Neural progenitor cell (in vitro differentiated cells): ENCODE results near the gene ENPP6. TPM values are rescaled to one million over a fixed set of nuclear protein-coding genes. Genes with fewer than 3 reads are reported as not detected.
"Not testable (repeated sequence)": the region's sequence is repeated elsewhere in the genome, so short reads cannot be mapped to it uniquely, and the experiment has no call there.

Experiments used
- DNase-seq: peaks from one replicate; pipeline ENCODE4 v3.0.0-alpha.2; 2016; ENCODE audit warnings: low spot score
- H2AFZ ChIP-seq: fragments of 200-600 bp; sonication (generic); replicated peaks from 2 replicates; pipeline ENCODE4 v1.6.1; 2016; ENCODE audit warnings: antibody characterized with exemption
- H3F3A ChIP-seq: fragments of 200-600 bp; sonication (generic); 2 replicates; pipeline ENCODE4 v1.6.1; 2016; ENCODE audit warnings: antibody characterized with exemption, low read depth
- H3K27ac ChIP-seq: fragments of 200-600 bp; sonication (generic); 2 replicates; pipeline ENCODE4 v1.5.1; 2016; ENCODE audit warnings: mild to moderate bottlenecking
- H3K27me3 ChIP-seq: fragments of 200-600 bp; sonication (generic); 2 replicates; pipeline ENCODE4 v1.6.1; 2016; ENCODE audit warnings: mild to moderate bottlenecking, moderate library complexity
- H3K36me3 ChIP-seq: fragments of 200-600 bp; sonication (generic); 2 replicates; pipeline ENCODE4 v1.5.1; 2016
- H3K4me1 ChIP-seq: fragments of 200-600 bp; sonication (generic); 2 replicates; pipeline ENCODE4 v1.6.1; 2016; ENCODE audit warnings: mixed run types
- H3K4me2 ChIP-seq: fragments of 200-600 bp; sonication (generic); 2 replicates; pipeline ENCODE4 v1.6.1; 2016
- H3K4me3 ChIP-seq: fragments of 200-600 bp; sonication (generic); 2 replicates; pipeline ENCODE4 v1.5.1; 2016
- H3K79me2 ChIP-seq: fragments of 200-600 bp; sonication (generic); 2 replicates; pipeline ENCODE4 v1.6.1; 2016; ENCODE audit warnings: low read depth
- H3K9ac ChIP-seq: fragments of 200-600 bp; sonication (generic); 2 replicates; pipeline ENCODE4 v1.6.1; 2016
- H3K9me3 ChIP-seq: fragments of 200-600 bp; sonication (generic); 2 replicates; pipeline ENCODE4 v1.5.1; 2016; ENCODE audit warnings: low read depth
- H4K20me1 ChIP-seq: fragments of 200-600 bp; sonication (generic); 2 replicates; pipeline ENCODE4 v1.6.1; 2016; ENCODE audit warnings: low read depth
- H3K27ac Mint-ChIP-seq: 3 replicates; pipeline ENCODE4 v1.8.0; 2021; ENCODE audit warnings: mixed read lengths
- H3K27me3 Mint-ChIP-seq: 2 replicates; pipeline ENCODE4 v1.8.0; 2022; ENCODE audit warnings: low read depth, mild to moderate bottlenecking, inconsistent platforms, moderate library complexity, mixed read lengths; ENCODE audit not compliant: insufficient read depth
- H3K36me3 Mint-ChIP-seq: 3 replicates; pipeline ENCODE4 v1.8.0; 2021; ENCODE audit warnings: mixed read lengths
- H3K4me1 Mint-ChIP-seq: 3 replicates; pipeline ENCODE4 v1.8.0; 2021; ENCODE audit warnings: mixed read lengths
- H3K4me3 Mint-ChIP-seq: 3 replicates; pipeline ENCODE4 v1.8.0; 2021; ENCODE audit warnings: mild to moderate bottlenecking, moderate library complexity, mixed read lengths
- H3K9me3 Mint-ChIP-seq: 3 replicates; pipeline ENCODE4 v1.8.0; 2020; ENCODE audit warnings: mixed read lengths
- EZH2 ChIP-seq: fragments of 200-600 bp; sonication (generic); IDR thresholded peaks from 2 replicates; pipeline ENCODE4 v1.6.1; 2017; ENCODE audit warnings: antibody characterized with exemption, mild to moderate bottlenecking, moderate library complexity
- EZH2phosphoT487 ChIP-seq: fragments of 200-600 bp; sonication (generic); IDR thresholded peaks from 2 replicates; pipeline ENCODE4 v1.6.1; 2017; ENCODE audit warnings: antibody characterized with exemption
- total RNA-seq: library from RNA; depleted of rRNA; stranded (reverse); fragments of >200 nt; gene quantifications from 2 replicates; pipeline ENCODE4 v1.2.3, GENCODE V29; 2015; ENCODE audit warnings: low replicate concordance
- TF ChIP-seq, protein P1 (sequence below): fragments of 200-600 bp; sonication (generic); IDR thresholded peaks from 2 replicates; pipeline ENCODE4 v1.5.1; 2017; ENCODE audit warnings: antibody characterized with exemption, mild to moderate bottlenecking

Gene ENPP6
- total RNA-seq, 1 donor from 2014 or later, result not detected

DNA sequence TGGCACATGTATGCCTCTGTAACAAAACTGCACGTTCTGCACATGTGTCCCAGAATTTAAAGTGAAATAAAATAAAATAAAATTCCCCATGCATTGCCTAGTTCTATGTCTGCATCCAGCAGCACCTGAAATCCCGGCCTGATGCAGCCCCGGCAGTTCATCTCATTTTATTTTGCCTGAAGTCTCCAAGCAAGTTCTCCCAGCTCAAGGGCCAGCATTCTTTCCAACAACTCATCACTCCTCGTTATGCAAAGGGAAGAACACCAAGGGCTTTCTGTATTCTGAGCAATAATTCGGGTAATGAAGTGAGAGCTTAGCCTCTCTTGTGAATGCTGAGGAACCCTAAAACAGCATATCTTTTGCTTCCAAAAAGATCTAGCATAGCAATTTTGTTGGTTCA, 2.7 kb downstream of the ENPP6 start:
- Histone ChIP-seq H3K79me2 (no peaks in the 10 kb centered on the region), H3K9me3 (no peaks in the 10 kb centered on the region), H3K27ac (no peak overlapping the region), H3K4me1 (no peaks in the 10 kb centered on the region), H3K27me3 (no peaks in the 10 kb centered on the region), H3K36me3 (no peaks in the 10 kb centered on the region), H4K20me1 (no peaks in the 10 kb centered on the region), H3K4me2 (no peak overlapping the region), H3F3A (no peaks in the 10 kb centered on the region), H3K9ac (no peak overlapping the region), H3K4me3 (no peak overlapping the region), H2AFZ (no peak overlapping the region)
- H3K27me3 Mint-ChIP-seq, result peaks cover 4% of the 10 kb centered on the region
- DNase-seq, result no peak
- no peak overlapping the region for H3K4me3 Mint-ChIP-seq
- TF ChIP-seq EZH2phosphoT487 (no peak), EZH2 (no peak)
- TF ChIP-seq, protein P1, sequence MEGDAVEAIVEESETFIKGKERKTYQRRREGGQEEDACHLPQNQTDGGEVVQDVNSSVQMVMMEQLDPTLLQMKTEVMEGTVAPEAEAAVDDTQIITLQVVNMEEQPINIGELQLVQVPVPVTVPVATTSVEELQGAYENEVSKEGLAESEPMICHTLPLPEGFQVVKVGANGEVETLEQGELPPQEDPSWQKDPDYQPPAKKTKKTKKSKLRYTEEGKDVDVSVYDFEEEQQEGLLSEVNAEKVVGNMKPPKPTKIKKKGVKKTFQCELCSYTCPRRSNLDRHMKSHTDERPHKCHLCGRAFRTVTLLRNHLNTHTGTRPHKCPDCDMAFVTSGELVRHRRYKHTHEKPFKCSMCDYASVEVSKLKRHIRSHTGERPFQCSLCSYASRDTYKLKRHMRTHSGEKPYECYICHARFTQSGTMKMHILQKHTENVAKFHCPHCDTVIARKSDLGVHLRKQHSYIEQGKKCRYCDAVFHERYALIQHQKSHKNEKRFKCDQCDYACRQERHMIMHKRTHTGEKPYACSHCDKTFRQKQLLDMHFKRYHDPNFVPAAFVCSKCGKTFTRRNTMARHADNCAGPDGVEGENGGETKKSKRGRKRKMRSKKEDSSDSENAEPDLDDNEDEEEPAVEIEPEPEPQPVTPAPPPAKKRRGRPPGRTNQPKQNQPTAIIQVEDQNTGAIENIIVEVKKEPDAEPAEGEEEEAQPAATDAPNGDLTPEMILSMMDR, result no peak
- H3K36me3 Mint-ChIP-seq, result no peaks in the 10 kb centered on the region
- H3K27ac Mint-ChIP-seq, result no peak overlapping the region
- peaks cover 24% of the 10 kb centered on the region for H3K4me1 Mint-ChIP-seq
- no peaks in the 10 kb centered on the region for H3K9me3 Mint-ChIP-seq

GRCh38 chr4:184207734-184208607, 9.7 kb downstream of the ENPP6 start:
- not testable (repeated sequence) for H3K4me1 ChIP-seq, H3K4me2 ChIP-seq, H4K20me1 ChIP-seq, H3K4me3 ChIP-seq, H3K9me3 ChIP-seq, H3K36me3 ChIP-seq, DNase-seq, H3F3A ChIP-seq, H3K9me3 Mint-ChIP-seq, H3K27ac ChIP-seq, H3K36me3 Mint-ChIP-seq, H2AFZ ChIP-seq, H3K79me2 ChIP-seq, H3K9ac ChIP-seq, H3K27me3 ChIP-seq
- peaks cover 11% of the 10 kb centered on the region for H3K4me1 Mint-ChIP-seq
- peak overlapping the region; percentile 44 for H3K27ac Mint-ChIP-seq
- peaks cover 11% of the 10 kb centered on the region for H3K27me3 Mint-ChIP-seq
- peak overlapping the region; percentile 46 for H3K4me3 Mint-ChIP-seq

GRCh38 chr4:184205243-184205642, 12.4 kb downstream of the ENPP6 start:
- Mint-ChIP-seq H3K27me3 (peaks cover 11% of the 10 kb centered on the region), H3K27ac (peak overlapping the region; percentile 47), H3K4me1 (peaks cover 26% of the 10 kb centered on the region), H3K36me3 (no peaks in the 10 kb centered on the region), H3K9me3 (peaks cover 9% of the 10 kb centered on the region), H3K4me3 (no peak overlapping the region)
- H3K4me1 ChIP-seq, result peaks cover 9% of the 10 kb centered on the region
- H3F3A ChIP-seq, result no peaks in the 10 kb centered on the region
- H3K9ac ChIP-seq, result no peak overlapping the region
- no peak for DNase-seq
- H4K20me1 ChIP-seq, result no peaks in the 10 kb centered on the region
- TF ChIP-seq, protein P1, result no peak
- TF ChIP-seq EZH2, result no peak
- no peak for TF ChIP-seq EZH2phosphoT487
- no peak overlapping the region for H3K4me2 ChIP-seq
- no peak overlapping the region for H3K4me3 ChIP-seq
- no peaks in the 10 kb centered on the region for H3K36me3 ChIP-seq
- H3K27me3 ChIP-seq, result no peaks in the 10 kb centered on the region
- no peaks in the 10 kb centered on the region for H3K9me3 ChIP-seq
- no peak overlapping the region for H2AFZ ChIP-seq
- no peaks in the 10 kb centered on the region for H3K79me2 ChIP-seq
- H3K27ac ChIP-seq, result no peak overlapping the region

DNA sequence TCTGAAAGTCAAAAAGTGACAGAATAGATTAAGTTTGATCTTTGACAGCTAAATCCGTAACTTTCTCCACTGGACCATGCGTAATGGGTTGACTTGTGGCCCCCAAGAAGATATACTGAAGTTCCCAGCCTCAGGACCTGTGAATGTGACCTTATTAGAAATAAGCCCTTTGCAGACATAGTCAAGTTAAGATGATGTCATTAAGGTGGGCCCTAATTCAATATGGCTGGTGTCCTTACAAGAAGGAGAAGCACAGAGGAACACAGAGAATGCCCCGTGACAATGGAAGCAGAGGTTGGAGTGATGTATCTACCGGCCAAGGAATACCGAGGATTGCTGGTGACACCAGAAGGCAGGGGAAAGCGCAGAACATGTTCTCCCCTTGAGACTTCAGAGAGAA, 14.4 kb downstream of the ENPP6 start:
- no peaks in the 10 kb centered on the region for H3K36me3 Mint-ChIP-seq
- no peaks in the 10 kb centered on the region for H3F3A ChIP-seq
- peaks cover 11% of the 10 kb centered on the region for H3K27me3 Mint-ChIP-seq
- peaks cover 9% of the 10 kb centered on the region for H3K4me1 ChIP-seq
- no peak overlapping the region for H3K4me2 ChIP-seq
- peaks cover 28% of the 10 kb centered on the region for H3K4me1 Mint-ChIP-seq
- H3K9ac ChIP-seq, result no peak overlapping the region
- H2AFZ ChIP-seq, result no peak overlapping the region
- H3K36me3 ChIP-seq, result no peaks in the 10 kb centered on the region
- no peaks in the 10 kb centered on the region for H3K9me3 ChIP-seq
- no peaks in the 10 kb centered on the region for H3K27me3 ChIP-seq
- H3K27ac Mint-ChIP-seq, result no peak overlapping the region
- no peak overlapping the region for H3K4me3 Mint-ChIP-seq
- H3K9me3 Mint-ChIP-seq, result peaks cover 9% of the 10 kb centered on the region
- H3K79me2 ChIP-seq, result no peaks in the 10 kb centered on the region
- H4K20me1 ChIP-seq, result no peaks in the 10 kb centered on the region
- no peak overlapping the region for H3K4me3 ChIP-seq
- no peak overlapping the region for H3K27ac ChIP-seq
- DNase-seq, result no peak
- TF ChIP-seq EZH2phosphoT487, result no peak
- TF ChIP-seq, protein P1, result no peak
- TF ChIP-seq EZH2, result no peak
